D721Med (cell line): ENCODE results near the gene CSNK1D.

Source experiments
- DNase-seq: peaks from one replicate; pipeline ENCODE4 v3.0.0; 2011; ENCODE audit warnings: low spot score; ENCODE audit not compliant: insufficient read length
- FAIRE-seq: peaks from 2 replicates; lab custom pipeline; 2011; peaks lifted over from hg19 to GRCh38; lab: Jason Lieb, UNC
- CTCF ChIP-seq: IDR thresholded peaks from 2 replicates; pipeline ENCODE4 v1.5.1; 2012; ENCODE audit warnings: mild to moderate bottlenecking, control low read depth; ENCODE audit not compliant: insufficient read depth; ENCODE audit errors: missing control alignments

CSNK1D gene

DNA sequence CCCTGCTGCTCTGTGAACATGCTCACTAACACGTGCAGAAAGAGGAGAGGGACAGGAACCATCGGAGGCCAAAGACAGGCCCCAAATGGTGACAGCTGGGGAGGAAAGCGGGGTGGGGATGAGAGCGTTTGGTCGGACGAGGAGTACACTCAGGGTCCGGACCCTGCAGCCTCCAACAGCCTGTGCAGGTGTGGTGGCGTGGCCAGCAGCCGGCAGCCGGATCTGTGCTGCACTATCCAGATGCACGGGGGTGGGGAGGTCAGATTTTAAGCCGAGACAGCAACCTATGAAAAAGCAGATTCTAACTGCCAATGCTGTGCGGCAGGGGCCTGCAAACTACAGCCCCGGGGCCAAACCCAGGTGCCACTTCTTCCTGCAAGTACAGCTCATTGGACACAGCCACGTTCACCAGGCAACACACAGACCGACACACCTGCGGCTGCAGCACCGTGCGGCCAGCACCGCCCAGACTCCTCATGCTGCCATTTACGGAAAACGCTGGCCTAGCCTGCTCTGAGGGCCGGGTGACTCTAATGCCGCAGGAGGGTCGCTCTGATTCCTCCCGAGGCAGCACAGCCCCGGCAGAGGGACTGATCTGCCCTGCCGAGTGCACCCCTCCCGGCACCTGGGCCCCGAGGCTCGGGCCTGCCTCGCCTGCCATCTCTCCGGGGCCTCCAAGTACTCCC lies 23.5 kb downstream of the CSNK1D start:
- DNase-seq (no peak), FAIRE-seq (no peak)
- TF ChIP-seq CTCF = no peak

- no peak for FAIRE-seq
- DNase-seq = no peak
- no peak for TF ChIP-seq CTCF
Measured at GRCh38 chr17:82248815-82249674, 24.5 kb downstream of the CSNK1D start.

DNA sequence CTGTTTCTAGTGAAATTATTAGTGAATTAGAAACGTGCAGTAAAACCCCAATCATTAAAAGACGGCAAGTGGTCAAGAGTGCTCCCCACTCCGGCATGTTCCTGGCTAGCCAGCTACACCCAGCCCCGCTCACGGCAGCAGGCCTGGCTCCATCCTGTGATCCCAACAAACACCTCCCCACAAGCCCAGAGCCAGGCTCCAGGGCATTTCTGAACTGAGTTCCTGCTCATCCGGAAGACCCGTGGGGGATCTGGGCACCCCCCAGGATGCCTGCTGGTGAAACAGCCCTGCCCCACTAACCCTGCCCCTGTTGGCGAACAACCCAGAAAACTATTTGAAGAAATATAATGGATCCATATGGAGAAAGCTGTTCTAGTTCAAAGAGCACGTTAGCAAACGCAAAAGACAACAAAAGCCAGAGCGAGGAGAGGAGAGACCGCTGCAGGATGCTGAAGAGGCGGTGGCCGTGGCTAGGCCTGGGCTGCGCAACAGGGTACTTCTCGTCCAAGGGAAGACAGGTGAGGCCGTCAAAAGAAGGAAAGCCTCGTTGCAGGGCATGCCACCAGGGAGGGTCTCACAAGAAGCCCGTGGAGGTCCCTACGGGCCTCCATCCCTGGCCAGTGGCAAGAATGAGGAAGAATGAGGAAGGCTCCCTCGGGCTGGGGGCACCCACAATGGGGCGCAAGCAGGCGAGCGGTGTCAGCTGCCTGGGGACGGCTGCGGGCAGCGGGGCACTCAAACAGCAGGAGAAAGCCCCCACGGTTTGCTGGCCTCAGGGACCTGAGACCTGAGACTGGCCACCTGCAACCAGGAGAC lies 25.4 kb downstream of the CSNK1D start:
- FAIRE-seq (no peak), DNase-seq (no peak)
- no peak for TF ChIP-seq CTCF

DNA sequence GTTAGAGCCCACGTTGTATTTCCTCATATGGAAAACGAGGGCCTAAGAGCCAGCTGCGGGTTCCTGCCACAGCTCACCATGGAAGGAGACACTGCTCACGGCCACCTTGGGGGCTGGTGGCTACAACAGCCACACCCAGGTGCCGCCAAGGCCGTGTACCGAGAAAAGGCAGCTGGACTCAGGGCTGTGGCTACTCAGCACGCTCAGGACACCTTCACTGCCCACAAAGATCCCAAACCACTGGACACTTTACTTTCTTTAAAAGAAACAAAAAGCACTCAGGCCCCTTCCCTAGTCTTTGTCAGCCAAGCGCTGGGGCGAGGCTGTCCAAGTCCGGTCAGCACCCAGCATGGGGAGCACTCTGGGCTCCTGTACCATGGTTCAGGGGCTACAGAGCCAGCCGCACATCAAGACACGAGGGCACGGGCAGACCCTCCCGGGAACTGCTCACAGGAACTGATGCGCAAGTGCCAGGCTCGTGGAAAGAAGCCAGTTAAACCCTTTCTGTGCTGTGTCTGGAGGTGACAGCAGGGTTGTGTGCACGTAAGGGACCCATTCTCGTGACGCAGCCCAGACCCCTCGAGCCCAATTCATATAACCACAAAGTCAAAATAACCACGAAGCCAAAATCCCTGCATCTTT lies 26.2 kb downstream of the CSNK1D start:
- no peak for TF ChIP-seq CTCF
- DNase-seq (no peak), FAIRE-seq (no peak)

DNA sequence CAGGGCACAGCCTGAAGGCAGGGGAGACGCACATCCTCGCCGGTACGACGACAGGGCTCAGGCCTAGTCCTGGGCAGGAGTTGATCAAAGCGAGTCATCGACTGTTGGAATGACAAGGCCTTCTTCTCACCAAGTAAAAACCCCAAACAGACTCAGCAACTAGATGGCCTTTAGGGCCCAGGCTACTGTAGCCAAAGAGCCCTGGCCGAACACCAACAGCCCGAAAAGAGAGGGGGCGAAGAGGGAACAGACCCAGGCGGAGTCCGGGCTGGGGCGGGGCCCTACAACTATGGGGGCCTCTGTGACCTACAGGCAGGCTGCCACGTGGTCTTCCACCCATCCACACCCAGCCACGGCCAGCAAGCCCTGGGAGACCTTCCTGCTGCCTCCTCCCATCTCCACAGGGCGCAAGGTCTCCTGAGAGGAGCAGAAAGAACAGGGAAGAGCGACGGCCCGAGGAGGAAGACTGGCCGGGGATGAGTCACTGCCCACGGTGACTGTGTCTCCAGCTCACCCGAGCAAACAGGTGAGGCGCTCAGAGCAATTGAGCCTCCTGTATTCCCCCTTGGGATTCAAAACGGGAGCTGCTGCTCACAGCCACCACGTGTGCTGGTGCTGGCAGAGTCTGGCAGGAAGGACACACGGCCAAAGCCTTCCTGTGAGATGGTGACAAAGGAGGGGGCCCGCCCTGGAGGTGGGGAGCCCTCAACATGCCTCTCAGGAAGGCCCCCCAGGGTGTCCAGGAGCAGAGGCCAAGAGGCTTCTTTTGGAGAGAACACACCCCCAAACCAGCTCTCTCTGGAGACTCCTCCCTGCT lies 26.9 kb downstream of the CSNK1D start:
- no peak for DNase-seq
- TF ChIP-seq CTCF = no peak
- no peak for FAIRE-seq

DNA sequence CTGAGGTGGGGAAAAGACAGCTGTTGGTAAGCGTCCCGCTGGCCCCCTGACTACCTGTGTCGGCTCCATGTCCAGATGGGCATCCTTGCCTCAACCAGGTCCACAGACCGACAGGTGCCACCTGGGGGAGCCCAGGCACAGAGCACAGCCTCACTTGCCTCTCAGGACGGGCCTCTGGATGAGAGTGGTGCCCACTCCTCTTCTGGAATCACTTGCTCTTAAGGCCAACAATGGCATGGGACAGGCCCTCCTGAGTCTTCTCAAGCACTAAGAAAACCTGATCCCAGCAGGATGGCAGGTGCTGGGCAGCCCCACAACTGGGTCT lies 27.5 kb downstream of the CSNK1D start:
- DNase-seq (no peak), FAIRE-seq (no peak)
- TF ChIP-seq CTCF = no peak
